ENCODE data around the gene SLAMF6.
"Not testable (repeated sequence)": the region's sequence is repeated elsewhere in the genome, so short reads cannot be mapped to it uniquely, and the experiment has no call there.

The SLAMF6 gene

DNA sequence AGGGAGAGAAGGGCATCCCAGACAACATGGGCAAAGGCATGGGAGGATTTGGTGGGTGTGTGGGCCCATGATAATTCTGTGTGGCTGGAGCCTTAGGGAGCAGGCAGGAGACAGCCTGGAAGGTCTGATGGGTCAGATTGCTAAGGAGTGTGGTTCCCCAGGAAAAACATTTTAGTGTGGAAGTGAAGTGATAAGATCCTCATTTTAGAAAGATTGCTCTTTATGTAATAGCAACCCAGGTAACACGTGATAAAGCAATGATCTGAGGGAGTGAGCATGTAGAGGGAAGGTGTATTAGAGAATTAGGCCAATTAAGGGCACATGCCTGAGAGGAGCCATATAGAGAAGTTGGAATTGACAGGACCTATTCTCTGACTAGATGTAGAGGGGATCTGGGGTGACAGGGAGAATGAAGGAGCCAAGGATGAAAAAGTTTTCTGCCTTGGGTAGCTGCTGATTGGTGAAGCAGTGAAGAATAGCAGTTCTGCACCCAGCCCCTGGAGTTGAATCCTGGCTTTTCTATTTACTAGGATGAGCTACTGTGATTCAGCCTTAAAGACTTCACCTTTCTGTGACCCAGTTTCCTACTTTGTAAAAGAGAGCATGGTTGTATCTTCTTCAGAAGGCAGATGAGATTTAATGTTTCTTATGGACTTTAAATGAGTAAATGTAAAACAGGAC, 18.7 kb upstream of the SLAMF6 start:
- no peak for DNase-seq

DNA sequence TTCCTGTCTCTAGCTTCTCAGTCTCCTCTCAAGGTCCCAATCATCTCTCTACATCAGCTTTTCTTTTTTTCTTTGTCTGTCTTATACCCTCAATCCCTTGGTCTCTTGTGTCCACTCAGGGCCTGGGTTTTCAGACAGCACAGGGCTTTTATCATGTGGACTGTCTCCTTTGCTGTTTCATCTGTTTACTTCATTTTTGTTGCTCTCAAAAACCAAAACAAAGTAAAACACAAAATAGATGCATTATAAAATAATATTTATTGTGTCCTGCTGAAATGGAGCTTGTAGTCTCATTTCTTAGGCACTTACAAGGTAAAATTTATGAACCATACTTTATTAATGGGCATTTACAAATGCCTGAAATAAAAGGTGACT, 17.8 kb upstream of the SLAMF6 start:
- DNase-seq: no peak

DNA sequence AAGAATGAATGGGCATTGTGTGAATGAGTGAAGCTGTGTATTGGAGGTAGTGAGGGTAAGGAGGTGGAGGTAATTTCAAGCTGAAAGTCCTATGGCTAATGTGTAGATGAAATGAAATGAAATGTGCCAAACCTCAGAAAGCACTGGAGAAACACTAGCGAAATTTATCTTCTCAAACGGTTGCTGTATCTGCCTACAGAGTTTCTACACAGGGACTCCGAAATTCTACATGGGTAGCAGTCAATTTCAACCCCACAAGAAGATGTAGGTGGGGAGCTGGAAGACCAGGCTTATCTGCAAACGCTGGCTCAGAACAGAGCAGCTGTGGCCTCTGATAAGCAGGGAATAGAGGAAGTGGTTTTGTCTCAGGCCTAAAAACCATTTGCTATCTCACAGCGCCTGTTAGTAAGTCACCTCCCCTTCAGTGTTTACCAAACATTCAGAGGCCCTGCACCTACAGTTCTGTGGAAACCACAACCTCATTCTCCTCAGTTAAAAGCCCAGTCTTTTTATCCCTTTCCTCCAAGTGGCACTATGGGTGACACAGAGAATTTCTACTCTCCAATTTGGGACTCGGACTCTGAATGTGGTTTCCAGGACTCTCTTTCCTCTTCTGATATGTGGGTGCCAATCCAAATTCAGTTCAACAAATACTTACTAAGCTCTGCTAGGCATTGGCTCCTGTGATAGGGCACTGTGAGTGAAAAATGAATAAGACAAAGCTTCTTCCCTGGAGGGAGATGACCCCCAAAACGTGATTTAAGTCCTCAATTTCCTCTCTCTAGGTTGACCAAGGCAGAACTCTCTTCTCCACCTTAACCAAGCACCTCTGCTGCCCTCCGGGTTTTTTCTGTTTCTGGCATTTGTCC, 17.2 kb upstream of the SLAMF6 start:
- no peak for DNase-seq

DNA sequence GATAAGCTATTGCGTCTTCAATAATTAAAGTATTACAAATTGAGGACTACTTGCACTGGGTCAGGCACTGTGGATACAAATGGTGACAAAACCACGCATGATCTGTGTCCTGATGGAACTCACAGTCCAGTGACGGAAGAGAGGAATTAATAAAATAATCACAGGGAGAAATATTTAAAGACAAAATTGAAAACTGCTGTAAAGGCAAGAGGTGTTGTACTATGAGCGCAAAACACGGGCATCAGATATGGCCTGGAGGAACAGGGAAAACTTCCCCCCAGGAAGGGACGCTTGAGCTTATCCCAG, 16.6 kb upstream of the SLAMF6 start:
- DNase-seq: no peak

DNA sequence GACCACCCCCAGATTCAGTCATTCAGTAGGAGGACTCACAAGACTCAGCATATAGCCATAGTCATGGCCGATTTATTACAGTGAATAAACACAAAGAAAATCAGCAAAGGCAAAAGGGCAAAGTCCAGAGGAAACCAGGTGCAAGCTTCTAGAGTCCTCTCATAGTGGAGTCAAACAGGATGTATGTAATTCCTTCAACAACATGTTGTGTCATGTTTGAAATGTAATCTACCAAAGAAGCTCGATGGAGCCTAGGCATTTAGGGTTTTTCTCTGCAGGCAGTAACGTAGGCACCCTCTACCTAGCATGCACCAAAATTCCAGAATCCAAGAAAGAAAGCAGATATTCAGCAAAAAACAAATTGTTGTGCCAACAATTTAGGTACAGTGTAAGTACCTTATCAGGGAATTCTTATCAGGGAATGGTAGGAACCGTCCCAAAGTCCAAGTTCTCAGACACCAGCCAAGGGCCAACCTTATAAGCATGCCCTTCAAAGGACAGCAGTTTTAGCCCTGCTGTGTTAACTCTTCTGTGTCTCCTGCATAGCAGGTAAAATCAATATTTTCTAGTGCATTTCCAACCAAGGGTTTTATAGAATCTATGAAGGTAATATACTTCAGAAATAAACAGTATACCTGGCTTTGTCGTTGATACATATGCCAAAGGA, 16.1 kb upstream of the SLAMF6 start:
- DNase-seq: no peak

DNA sequence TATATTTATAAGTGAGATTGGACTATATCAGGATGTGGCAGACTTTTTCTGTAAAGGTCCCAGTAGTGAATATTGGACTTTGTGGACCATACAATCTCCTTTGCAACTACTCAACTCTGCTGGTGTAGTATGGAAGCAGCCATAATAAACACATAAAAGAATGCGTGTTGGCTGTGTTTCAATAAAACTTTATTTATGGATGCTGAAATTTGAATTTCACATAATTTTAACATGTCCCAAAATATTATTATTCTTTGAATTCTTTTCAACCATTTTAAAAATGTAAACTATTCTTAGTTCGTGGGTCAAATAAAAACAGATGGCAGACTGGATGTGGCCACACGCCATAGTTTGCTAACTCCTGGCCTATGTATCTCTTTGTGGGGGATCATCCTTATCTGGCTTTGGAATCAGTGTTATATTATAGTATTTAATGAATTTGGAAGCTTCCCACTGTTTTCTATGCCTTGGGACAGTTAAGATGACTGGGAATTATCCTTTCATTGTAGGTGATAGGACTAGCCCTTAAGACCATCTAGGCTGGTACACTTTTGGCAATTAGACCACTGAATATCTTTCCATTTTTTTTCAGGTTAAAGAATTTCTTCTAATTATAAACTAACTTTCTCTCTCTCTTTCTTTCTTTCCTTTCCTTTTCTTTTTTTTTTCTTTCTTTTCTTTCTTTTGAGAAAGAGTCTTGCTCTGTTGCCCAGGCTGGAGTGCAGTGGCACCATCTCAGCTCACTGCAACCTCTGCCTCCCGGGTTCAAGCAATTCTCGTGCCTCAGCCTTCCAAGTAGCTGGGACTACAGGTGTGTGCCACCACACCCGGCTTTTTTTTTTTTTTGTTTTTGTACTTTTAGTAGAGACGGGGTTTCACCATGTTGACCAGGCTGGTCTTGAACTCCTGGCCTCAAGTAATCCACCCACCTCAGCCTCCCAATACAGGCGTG, 14.9 kb upstream of the SLAMF6 start:
- DNase-seq: no peak

DNA sequence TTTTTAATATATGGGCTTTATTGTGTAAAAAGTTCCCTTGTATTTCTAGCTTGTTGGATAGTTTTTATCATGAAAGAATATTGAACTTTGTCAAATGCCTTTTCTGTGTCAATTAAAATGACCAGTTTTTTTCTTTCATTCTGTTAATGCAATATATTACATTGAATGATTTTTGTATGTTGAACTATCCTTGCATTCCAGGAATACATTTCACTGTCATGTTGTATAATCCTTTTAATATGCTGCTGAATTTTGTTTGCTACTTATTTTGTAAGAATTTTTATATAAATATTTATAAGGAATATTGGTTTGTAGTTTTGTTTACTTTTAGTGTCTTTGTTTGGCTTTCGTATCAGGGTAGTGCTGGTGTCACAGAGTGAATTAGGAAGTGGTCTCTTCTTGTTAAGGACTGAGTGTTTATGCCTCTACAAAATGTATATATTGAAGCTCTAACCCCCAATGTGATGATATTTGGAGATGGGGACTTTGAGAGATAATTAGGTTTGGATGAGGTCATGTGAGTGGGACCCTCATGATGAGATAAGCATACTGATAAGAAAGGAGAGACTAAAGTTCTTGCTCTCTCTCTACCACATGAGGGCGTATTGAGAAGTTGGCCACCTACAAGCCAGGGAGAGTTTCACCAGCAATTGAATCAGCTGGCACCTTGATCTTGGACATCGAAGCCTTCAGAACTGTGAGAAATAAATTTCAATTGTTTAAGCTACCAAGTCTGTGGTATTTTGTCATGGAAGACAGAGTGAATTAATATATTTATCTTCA, 12.0 kb upstream of the SLAMF6 start:
- no peak for DNase-seq

DNA sequence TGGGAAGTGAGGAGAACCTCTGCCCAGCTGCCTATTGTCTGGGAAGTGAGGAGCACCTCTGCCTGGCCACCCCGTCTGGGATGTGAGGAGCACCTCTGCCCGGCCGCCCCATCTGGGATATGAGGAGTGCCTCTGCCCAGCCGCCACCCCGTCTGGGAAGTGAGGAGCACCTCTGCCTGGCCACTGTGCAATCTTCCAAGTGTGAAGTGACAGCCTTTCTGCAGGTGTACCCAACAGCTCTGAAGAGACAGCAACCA, 9.4 kb upstream of the SLAMF6 start:
- not testable (repeated sequence) for DNase-seq

DNA sequence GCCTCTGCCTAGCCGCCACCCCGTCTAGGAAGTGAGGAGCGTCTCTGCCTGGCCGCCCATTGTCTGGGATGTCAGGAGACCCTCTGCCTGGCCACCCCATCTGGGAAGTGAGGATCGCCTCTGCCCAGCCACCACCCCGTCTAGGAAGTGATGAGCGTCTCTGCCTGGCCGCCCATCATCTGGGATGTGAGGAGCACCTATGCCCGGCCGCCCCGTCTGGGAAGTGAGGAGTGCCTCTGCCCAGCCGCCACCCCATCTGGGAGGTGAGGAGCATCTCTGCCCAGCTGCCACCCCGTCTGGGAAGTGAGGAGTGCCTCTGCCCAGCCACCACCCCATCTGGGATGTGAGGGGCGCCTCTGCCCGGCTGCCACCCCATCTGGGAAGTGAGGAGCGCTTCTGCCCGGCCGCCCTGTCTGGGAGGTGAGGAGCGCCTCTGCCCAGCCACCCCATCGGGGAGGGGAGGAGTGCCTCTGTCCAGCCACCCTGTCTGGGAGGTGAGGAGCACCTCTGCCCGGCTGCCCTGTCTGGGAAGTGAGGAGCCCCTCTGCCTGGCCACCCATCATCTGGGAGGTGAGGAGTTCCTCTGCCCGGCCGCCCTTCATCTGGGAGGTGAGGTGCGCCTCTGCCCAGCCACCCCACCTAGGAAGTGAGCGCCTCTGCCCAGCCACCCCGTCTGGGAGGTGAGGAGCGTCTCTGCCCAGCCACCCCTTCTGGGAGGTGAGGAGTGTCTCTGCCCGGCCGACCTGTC, 8.9 kb upstream of the SLAMF6 start:
- DNase-seq: not testable (repeated sequence)

DNA sequence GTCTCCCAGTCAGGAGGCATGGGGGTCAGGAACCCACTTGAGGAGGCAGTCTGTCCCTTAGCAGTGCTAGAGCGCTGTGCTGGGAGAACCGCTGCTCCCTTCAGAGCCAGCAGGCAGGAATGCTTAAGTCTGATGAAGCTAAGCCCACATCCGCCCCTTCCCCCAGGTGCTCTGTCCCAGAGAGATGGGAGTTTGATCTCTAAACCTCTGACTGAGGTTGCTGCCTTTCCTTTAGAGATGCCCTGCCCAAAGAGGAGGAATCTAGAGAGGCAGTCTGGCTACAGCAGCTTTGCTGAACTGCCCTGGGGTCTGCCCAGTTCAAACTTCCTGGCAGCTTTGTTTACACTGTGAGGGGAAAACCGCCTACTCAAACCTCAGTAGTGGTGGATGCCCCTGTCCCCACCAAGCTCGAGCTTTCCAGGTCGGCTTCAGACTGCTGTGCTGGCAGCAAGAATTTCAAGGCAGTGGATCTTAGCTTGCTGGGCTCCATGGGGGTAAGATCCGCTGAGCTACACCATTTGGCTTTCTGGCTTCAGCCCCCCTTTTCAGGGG, 6.4 kb upstream of the SLAMF6 start:
- DNase-seq: not testable (repeated sequence)

DNA sequence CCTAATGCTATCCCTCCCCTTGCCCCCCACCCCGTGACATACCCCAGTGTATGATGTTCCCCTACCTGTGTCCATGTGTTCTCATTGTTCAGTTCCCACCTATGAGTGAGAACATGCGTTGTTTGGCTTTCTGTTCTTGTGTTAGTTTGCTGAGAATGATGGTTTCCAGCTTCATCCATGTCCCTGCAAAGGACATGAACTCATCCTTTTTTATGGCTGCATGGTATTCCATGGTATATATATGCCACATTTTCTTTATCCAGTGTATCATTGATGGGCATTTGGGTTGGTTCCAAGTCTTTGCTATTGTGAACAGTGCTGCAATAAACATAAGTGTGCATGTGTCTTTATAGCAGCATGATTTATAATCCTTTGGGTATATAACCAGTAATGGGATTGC, 734 bp upstream of the SLAMF6 start:
- not testable (repeated sequence) for DNase-seq

DNA sequence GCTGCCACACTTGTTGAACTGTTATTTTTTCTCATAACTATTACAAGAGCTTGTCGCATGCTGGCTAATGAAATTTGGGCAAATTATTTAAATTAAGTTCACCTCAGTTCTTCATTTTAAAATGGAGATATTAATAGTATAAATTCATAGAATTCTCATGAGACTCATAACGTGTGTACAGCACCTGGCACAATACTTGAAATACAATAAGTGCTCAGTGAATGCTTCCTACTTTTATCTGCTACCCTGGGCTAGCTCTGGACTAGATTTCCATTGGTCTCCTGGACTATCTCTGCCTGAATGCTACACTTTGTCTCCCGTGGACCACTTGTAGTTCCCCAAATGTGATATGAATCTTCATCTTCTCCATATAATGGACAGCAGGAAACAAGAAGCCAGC, 919 bp downstream of the SLAMF6 start:
- no peak for DNase-seq

DNA sequence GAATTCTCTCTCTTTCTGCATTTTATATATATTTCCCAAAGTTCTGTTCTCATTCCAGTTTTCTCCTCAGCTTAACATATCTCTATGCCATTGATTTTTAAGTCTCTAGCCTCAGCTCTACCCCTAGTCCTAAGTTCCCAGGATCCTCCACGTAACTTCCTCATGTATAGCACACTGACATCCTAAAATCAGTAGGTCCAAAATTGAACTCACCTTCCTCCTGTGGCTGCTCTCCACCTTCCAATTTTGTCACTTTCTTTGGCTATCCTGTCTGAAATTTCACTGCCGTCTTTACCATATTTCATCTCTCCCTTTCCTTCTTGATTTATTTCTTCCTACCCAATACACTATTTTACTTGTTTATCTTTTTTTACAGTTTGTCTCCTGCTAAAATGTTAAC, 1.5 kb downstream of the SLAMF6 start:
- DNase-seq: no peak

DNA sequence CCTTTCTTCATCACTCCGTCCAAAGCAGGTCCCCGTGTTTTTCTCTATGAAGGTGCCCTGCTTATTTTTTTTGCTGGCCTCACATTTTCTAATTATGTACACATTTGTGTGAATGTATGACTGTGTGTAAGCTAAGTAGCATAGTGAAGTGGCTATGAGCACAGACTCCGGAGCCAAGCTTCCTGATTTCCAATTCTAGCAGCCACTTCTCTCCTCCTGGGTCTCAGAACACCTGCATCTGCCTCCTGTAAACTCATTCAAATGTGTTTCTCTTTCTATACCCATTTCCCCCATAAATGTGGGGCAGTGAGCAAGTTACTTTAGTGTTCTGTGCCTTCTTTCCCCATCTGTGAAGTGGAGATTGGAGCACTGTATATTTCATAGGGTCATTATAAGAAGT, 2.1 kb downstream of the SLAMF6 start:
- DNase-seq: no peak

DNA sequence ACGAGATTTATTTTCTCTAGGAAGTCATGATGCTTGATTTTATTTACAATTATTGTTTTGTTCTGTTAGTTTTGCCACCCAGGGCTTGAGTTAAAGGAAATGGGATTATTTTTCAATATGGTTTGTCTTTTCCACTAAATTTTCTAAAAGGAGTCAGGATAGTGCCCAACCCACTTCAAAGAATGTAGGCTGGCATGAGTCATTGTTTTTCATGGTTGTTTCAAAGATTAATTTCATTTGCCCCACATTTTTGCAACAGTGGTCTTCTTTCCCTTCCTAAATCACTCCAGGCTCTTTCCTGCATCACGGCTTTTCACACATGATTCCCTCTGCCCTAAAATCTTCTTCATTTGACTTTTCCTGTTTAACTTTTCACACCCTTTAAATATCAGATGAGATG, 2.5 kb downstream of the SLAMF6 start:
- no peak for DNase-seq

DNA sequence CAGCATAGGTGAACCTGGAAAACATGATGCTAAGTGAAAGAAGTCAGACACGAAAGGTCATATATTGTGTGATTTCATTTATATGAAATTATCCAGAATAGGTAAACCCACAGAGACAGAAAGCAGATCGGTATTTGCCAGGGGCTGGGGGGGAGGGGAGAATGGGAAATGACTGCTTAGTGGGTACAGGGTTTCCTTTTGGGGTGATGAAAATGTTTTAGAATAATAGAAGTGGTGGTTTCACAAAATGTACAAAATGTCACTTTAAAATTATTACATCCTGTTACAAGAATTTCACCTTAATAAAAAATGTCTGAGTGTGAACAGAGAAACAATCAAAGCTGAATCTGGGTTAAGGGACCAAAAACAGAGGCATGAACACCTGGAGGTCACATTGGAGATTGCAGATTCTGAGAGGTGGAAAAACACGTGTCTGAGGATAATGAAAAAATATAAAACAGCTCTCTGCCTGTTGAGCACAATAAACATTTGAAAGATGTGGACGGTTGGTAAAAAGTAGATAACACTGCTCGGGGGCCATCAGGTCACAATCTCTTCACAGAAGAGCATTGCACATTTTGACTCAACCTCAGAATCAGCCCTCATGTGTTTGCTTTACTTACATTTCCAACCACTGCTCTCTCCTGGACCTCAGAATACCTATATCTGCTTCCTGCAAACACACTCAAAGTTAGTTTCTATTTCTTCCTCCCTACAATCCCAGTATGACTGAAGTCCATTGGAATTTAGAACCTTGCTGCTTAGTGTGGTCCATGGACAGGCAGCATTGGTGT, 3.2 kb downstream of the SLAMF6 start:
- no peak for DNase-seq

DNA sequence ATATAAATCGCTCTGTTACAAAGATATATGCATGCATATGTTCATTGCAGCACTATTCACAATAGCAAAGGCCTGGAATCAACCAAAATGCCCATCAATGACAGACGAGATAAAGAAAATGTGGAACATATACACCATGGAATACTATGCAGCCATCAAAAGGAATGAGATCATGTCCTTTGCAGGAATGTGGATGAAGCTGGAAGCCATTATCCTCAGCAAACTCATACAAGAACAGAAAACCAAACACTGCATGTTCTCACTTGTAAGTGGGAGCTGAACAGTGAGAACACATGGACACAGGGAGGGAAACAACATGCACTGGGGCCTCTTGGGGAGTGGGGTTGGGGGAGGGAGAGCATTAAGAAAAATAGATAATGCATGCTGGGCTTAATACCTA, 5.5 kb downstream of the SLAMF6 start:
- DNase-seq: not testable (repeated sequence)

DNA sequence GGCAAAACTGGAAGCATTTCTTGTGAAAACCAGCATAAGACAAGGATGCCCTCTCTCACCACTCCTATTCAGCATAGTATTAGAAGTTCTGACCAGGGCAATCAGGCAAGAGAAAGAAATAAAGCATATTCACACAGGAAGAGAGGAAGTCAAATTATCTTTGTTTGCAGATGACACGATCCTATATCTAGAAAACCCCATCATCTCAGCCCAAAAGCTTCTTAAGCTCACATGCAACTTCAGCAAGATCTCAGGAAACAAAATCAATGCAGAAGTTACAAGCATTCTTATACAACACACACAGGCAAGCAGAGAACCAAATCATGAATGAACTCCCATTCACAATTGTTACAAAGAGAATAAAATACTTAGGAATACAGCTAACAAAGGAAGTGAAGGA, 7.1 kb downstream of the SLAMF6 start:
- DNase-seq: not testable (repeated sequence)

DNA sequence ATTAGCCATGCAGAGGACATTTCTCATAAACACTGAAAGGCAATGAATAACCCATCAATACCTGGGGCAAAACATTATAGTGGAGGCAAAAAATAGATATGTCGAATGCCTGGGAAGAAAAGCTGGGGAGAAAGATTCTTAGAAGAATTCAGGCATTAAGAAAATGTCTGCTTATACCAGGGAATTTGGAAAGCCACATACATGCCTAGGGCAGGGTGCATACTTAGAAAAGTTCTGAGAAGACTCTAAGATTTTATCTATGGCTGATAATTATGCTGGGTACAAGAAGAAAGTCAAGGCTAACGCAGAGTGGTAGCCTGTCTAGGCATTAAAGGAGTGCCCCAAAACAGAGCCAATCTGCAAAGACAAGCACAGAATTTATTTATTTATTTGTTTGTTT, 18.4 kb downstream of the SLAMF6 start:
- DNase-seq: no peak

DNA sequence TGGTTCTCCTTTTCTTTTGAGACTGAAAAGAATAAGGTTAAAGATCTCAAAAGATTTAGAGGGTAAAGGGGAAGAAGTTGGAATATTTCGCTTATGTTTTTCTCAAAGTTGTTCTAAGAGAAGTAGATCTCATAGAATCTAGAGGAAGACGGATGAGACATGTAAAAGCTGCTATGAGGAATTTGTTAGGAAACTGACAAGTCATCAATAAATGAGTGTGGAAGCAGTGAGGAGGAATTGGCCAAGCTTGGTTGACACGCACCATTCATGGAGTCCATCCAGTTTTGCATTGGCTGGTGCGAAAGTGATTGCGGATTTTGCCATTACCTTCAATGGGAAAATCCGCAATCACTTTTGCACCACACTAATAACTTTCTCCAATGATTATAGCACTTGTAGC, 20.0 kb downstream of the SLAMF6 start:
- no peak for DNase-seq
